GM13977 (cell line): ENCODE data around the gene BCL11B.

Source experiments
- DNase-seq: peaks from one replicate; pipeline ENCODE4 v3.0.0; 2012; ENCODE audit warnings: low spot score
- in situ Hi-C: fragments of 300-500 bp; cut with MboI; formaldehyde crosslinking; loops from one replicate; pipeline ENCODE4 v1.12.0; 2022; ENCODE audit warnings: low sequenced_read_pairs, low pct_unique_long_range_greater_than_20kb, mixed read lengths, inconsistent platforms; ENCODE audit not compliant: unreplicated experiment
- TF ChIP-seq, protein P1 (sequence below): IDR thresholded peaks from 2 replicates; pipeline ENCODE4 v1.5.1; 2012; ENCODE audit warnings: mild to moderate bottlenecking, control low read depth; ENCODE audit not compliant: insufficient read depth; ENCODE audit errors: extremely low read depth, missing control alignments

The BCL11B gene

DNA sequence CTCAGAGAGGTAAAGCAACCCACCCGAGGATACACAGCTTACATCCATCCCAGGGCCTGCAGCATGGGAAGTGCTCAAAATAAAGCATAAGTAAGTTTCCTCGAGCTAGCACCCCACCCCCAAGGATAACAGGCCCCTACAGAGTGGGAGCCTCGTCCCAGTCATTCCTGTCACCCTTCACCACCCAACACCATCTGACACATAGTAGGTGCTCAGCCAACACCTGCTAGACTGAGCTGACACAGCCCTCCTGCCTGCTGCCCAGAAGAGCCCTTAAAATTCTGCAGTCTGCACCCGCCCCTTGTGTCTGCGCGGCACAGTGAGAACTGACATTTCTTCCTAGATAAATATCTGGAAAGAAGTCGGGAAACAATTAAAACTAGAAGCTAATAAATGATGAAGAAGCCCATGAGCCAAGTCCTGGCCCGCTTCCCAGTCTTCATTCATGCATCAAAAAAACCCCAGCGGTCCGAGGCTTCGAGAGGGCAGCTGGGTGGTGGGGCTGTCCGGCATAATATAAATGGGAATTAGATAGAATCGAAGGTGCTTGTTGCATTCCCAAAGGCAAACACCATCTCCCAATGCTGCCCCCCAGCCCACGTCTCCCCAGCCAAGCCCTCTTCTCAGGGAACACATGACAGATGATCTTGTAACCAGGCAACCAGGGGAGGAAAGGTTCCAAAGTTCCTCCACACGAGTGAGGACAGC lies 76.2 kb downstream of the BCL11B start:
- DNase-seq = no peak
- in situ Hi-C loops = no loop called here
- TF ChIP-seq, protein P1, sequence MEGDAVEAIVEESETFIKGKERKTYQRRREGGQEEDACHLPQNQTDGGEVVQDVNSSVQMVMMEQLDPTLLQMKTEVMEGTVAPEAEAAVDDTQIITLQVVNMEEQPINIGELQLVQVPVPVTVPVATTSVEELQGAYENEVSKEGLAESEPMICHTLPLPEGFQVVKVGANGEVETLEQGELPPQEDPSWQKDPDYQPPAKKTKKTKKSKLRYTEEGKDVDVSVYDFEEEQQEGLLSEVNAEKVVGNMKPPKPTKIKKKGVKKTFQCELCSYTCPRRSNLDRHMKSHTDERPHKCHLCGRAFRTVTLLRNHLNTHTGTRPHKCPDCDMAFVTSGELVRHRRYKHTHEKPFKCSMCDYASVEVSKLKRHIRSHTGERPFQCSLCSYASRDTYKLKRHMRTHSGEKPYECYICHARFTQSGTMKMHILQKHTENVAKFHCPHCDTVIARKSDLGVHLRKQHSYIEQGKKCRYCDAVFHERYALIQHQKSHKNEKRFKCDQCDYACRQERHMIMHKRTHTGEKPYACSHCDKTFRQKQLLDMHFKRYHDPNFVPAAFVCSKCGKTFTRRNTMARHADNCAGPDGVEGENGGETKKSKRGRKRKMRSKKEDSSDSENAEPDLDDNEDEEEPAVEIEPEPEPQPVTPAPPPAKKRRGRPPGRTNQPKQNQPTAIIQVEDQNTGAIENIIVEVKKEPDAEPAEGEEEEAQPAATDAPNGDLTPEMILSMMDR = no peak

DNA sequence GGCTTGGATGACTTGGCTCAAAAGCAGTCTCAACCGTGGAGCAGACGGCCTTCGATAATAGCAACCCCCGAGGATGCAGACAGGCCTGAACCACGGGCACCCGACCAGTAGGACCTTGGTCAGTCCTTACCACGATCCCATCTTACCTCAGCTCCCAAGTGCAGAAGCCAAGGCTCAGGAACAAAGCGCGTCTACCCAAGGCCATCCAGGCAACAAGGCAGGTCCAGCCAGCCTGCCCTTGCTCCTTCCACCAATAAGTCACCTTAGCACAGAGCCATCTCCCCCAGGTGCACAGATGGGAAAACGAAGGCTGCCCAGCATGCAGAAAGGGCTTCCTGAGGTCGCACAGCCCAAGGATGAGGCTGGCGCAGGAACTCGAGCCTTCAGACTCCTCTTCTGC lies 77.3 kb downstream of the BCL11B start:
- in situ Hi-C loops = no loop called here
- TF ChIP-seq, protein P1 = no peak
- DNase-seq = no peak

DNA sequence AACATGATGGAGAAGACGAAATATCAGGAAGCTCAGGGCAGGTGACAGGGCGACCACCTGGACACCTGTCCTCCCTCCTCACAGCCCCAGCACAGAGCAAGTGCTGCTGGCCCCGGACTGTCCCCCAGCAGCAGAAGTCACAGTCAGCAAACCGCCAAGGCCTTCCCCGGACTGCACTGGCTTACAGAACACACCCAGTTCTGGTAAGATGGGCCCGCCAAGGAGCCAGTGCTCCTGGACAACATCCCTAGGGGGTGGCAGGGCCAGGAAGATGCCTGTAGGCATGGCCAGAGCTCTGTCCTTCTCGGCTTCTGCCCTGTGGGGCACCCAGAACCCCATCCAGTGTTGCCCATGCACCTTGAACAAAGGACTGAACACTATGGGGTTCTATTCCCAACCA lies 77.9 kb downstream of the BCL11B start:
- DNase-seq = no peak
- in situ Hi-C loops = no loop called here
- TF ChIP-seq, protein P1 = no peak

DNA sequence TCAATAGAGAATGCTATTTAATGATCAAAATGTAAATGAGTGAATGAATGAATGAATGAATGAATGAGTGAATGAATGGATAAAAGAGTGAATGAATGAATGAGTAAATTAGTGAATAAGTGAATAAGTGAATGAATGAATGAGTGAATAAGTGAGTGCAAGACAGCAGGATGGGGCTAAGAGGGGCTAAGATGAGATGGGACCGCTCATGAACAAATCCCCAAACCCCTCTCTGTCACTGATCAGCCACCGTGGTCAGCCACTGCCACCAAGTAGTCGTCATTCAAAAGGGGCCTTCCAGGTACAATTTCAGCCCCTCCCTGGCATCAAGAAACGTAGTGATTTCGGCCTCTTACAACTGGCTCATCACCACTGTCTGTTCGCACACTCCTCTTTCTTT lies 79.2 kb downstream of the BCL11B start:
- TF ChIP-seq, protein P1 = no peak
- in situ Hi-C loops = no loop called here
- no peak for DNase-seq

DNA sequence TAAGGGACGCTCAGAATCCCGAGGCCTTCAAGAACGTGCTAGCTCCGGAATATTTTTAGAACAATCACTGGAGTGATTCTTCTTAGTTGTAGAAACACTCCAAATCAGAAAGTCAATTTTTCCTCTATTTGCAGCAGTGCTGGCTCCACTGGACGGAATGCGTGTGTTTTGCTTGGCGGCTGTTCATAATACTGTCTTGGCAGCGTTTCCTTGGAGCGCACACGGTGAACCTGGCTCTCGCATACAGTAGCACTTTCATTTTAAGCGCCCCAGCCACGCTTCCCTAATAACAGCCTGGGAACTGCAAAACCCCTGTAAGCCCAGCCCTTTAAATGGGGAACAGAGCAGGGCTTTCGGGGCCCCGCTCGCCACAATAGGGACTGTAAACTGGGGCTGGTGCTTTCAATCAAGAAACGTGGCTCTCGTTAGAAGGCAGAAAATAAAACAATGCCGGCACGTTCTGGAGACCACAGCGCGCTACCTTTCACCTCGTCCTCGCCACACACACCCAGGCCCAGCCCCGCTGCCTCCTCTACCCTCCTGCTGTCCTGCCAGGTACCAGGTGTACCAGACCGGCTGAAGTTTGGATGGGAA lies 79.9 kb downstream of the BCL11B start:
- in situ Hi-C loops = no loop called here
- TF ChIP-seq, protein P1 = no peak
- DNase-seq = no peak

DNA sequence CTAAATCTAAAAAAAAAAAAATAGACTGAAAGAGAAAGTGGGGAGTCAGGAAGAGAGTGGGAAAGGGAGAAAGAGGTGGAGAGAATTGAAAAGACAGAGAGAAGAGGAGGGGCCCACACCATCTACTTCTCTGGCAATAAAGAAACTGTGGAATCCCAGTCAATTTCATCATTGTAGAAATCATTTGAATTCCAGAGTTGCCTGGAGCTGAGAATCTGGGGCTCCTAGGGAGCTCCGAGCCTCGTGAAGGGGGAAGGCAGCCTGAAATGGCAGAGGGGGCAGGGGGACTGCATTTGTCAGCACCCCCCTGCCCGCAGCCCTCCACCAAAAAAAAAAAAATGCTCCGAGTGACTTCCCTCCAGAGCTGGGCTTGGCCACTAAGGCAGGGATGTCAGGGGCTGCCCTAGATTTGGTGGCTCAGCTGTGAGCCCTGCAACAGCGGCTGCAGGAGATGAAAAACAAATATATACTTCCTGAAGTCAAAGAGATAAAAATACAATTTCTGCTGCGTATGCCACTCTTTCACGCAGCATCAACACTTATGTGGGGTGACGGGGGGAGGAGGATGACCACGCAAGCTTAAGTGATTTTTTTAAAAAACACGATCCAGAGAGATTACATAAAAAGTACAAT lies 80.5 kb downstream of the BCL11B start:
- in situ Hi-C loops = no loop called here
- TF ChIP-seq, protein P1 = no peak
- no peak for DNase-seq
